CD4-positive, alpha-beta T cell treated with Interleukin-4 for 4 hours (primary cell): ENCODE results near the gene CCL3.
A peak's percentile ranks its signal among the peaks of the same experiment; 100 is the strongest.
"Not testable (repeated sequence)": the region's sequence is repeated elsewhere in the genome, so short reads cannot be mapped to it uniquely, and the experiment has no call there.

Experiments
- DNase-seq: peaks from one replicate; pipeline ENCODE4 v3.0.0-alpha.2; 2020

The CCL3 gene

GRCh38 chr17:36083691-36084090, 6.3 kb downstream of the CCL3 start:
- DNase-seq: not testable (repeated sequence)

GRCh38 chr17:36082482-36083120, 7.3 kb downstream of the CCL3 start:
- peak; percentile 92 for DNase-seq

- peak; percentile 43 for DNase-seq
Measured at GRCh38 chr17:36081681-36082471, 8.1 kb downstream of the CCL3 start.

GRCh38 chr17:36074365-36074764, 15.6 kb downstream of the CCL3 start:
- DNase-seq: no peak

GRCh38 chr17:36072431-36073121, 17.4 kb downstream of the CCL3 start:
- DNase-seq: peak; percentile 65

GRCh38 chr17:36071751-36072150, 18.2 kb downstream of the CCL3 start:
- DNase-seq: no peak

GRCh38 chr17:36070427-36070826, 19.5 kb downstream of the CCL3 start:
- DNase-seq: no peak

- DNase-seq: no peak
Measured at GRCh38 chr17:36069136-36069535, 20.8 kb downstream of the CCL3 start.

- DNase-seq: no peak
Measured at GRCh38 chr17:36068524-36068923, 21.4 kb downstream of the CCL3 start.

GRCh38 chr17:36066365-36066985, 23.5 kb downstream of the CCL3 start:
- DNase-seq: peak; percentile 78

- no peak for DNase-seq
Measured at GRCh38 chr17:36063786-36064541, 26.0 kb downstream of the CCL3 start, which contains the start of gene CCL18. TSS of gene CCL18 (plus strand) at chr17:36064272. CDS start at chr17:36064343, 71 bp downstream.

- DNase-seq: no peak
Measured at GRCh38 chr17:36060816-36061215, 29.1 kb downstream of the CCL3 start.

- DNase-seq: no peak
Measured at GRCh38 chr17:36059406-36059805, 30.5 kb downstream of the CCL3 start.

GRCh38 chr17:36057911-36058310, 32.0 kb downstream of the CCL3 start:
- no peak for DNase-seq

- DNase-seq: no peak
Measured at GRCh38 chr17:36055921-36056520, 33.9 kb downstream of the CCL3 start.

- no peak for DNase-seq
Measured at GRCh38 chr17:36055171-36055570, 34.8 kb downstream of the CCL3 start.

GRCh38 chr17:36049643-36050042, 40.3 kb downstream of the CCL3 start:
- no peak for DNase-seq

GRCh38 chr17:36048066-36048465, 41.9 kb downstream of the CCL3 start:
- no peak for DNase-seq
